Fibroblast of skin of right biceps (primary cell): ENCODE measurements around the gene TTLL1.
A peak's percentile ranks its signal among the peaks of the same experiment; 100 is the strongest.
"Not testable (repeated sequence)": the region's sequence is repeated elsewhere in the genome, so short reads cannot be mapped to it uniquely, and the experiment has no call there.

ENCODE experiments used
- DNase-seq: peaks from one replicate; pipeline ENCODE4 v3.0.0-alpha.2; 2013

TTLL1 gene

GRCh38 chr22:43060183-43060582 lies 29.0 kb downstream of the TTLL1 start:
- no peak for DNase-seq

GRCh38 chr22:43057641-43058040 lies 31.6 kb downstream of the TTLL1 start:
- no peak for DNase-seq

GRCh38 chr22:43053176-43053575 lies 36.0 kb downstream of the TTLL1 start:
- no peak for DNase-seq

GRCh38 chr22:43050995-43051394 lies 38.2 kb downstream of the TTLL1 start:
- DNase-seq = no peak

- no peak for DNase-seq
These were observed 41.6 kb downstream of the TTLL1 start for GRCh38 chr22:43047605-43048004.

- DNase-seq = no peak
These were observed 44.9 kb downstream of the TTLL1 start for GRCh38 chr22:43044290-43044712.

- peak; percentile 24 for DNase-seq
These were observed 47.0 kb downstream of the TTLL1 start for GRCh38 chr22:43042101-43042780.

GRCh38 chr22:43039800-43040199 lies 49.4 kb downstream of the TTLL1 start:
- no peak for DNase-seq

GRCh38 chr22:43038325-43038724 lies 50.9 kb downstream of the TTLL1 start:
- DNase-seq = no peak

GRCh38 chr22:43036282-43036829 lies 52.8 kb downstream of the TTLL1 start:
- DNase-seq = peak; percentile 79

GRCh38 chr22:43035250-43035649 lies 53.9 kb downstream of the TTLL1 start:
- no peak for DNase-seq

GRCh38 chr22:43031617-43032016 lies 57.6 kb downstream of the TTLL1 start:
- DNase-seq = no peak

GRCh38 chr22:43018615-43019014 lies 70.6 kb downstream of the TTLL1 start:
- DNase-seq = no peak

GRCh38 chr22:43017525-43018460 lies 71.4 kb downstream of the TTLL1 start:
- DNase-seq = no peak

GRCh38 chr22:43016150-43016549 lies 73.0 kb downstream of the TTLL1 start:
- not testable (repeated sequence) for DNase-seq

GRCh38 chr22:43015677-43016042 lies 73.5 kb downstream of the TTLL1 start:
- DNase-seq = no peak

GRCh38 chr22:43014869-43015676 lies 74.1 kb downstream of the TTLL1 start, which contains the start of gene PACSIN2:
TSS of gene PACSIN2 (minus strand) at chr22:43015149. CDS start at chr22:42912080, 103,069 bp downstream.
- DNase-seq = peak; percentile 99

GRCh38 chr22:43014316-43014868 lies 74.8 kb downstream of the TTLL1 start:
- peak; percentile 45 for DNase-seq

GRCh38 chr22:43013355-43014315 lies 75.6 kb downstream of the TTLL1 start:
- DNase-seq = no peak

GRCh38 chr22:43012390-43012789 lies 76.8 kb downstream of the TTLL1 start:
- DNase-seq = peak; percentile 52

GRCh38 chr22:43011079-43011478 lies 78.1 kb downstream of the TTLL1 start:
- no peak for DNase-seq
